Cardiac muscle cell (in vitro differentiated cells and primary cell): Measurements from ENCODE around the gene MRGPRD. TPM values are rescaled to one million over a fixed set of nuclear protein-coding genes. Genes with fewer than 3 reads are reported as not detected.

Experiments used
- DNase-seq, 2 donors: peaks; one replicate each; pipeline versions ENCODE4 v3.0.0 to v3.0.0-alpha.2; 2010 to 2017; ENCODE audit warnings: low read depth in 1 of 2, low spot score in 1 of 2
- H3K27ac ChIP-seq: fragments of 200-600 bp; sonication (generic); 2 replicates; pipeline ENCODE4 v1.5.1; 2016
- H3K27me3 ChIP-seq: fragments of 200-600 bp; sonication (generic); 2 replicates; pipeline ENCODE4 v1.6.0; 2016; ENCODE audit warnings: control low read depth
- H3K36me3 ChIP-seq: fragments of 200-600 bp; sonication (generic); 2 replicates; pipeline ENCODE4 v1.5.1; 2016; ENCODE audit warnings: control low read depth
- H3K4me1 ChIP-seq: fragments of 200-600 bp; sonication (generic); 2 replicates; pipeline ENCODE4 v1.8.1; 2017; ENCODE audit warnings: low read depth, mild to moderate bottlenecking, mixed run types
- H3K4me3 ChIP-seq: fragments of 200-600 bp; sonication (generic); 2 replicates; pipeline ENCODE4 v1.5.1; 2016; ENCODE audit warnings: mild to moderate bottlenecking
- H3K9me3 ChIP-seq: fragments of 200-600 bp; sonication (generic); 2 replicates; pipeline ENCODE4 v1.5.1; 2017; ENCODE audit warnings: low read depth, mild to moderate bottlenecking, control low read depth
- CTCF ChIP-seq: IDR thresholded peaks from 2 replicates; pipeline ENCODE4 v1.5.1; 2012; ENCODE audit warnings: low read depth, mild to moderate bottlenecking, low read length
- polyA plus RNA-seq: library from polyadenylated mRNA; unstranded; fragments of >200 nt; fragmentation: Nextera tagmentation; extraction: Ambion mirVana; gene quantifications from 2 replicates; pipeline ENCODE4 v1.2.1, GENCODE V29; 2016
- total RNA-seq: library from RNA; depleted of rRNA; stranded (reverse); fragments of >200 nt; gene quantifications from 2 replicates; pipeline ENCODE4 v1.2.3, GENCODE V29; 2016

MRGPRD gene
- total and polyA plus RNA-seq, 2 experiments from 2014 or later, result not detected

GRCh38 chr11:68962527-68963250, 18.1 kb downstream of the MRGPRD start:
- no peak for TF ChIP-seq CTCF
- no peaks in the 10 kb centered on the region for H3K4me1 ChIP-seq
- H3K27me3 ChIP-seq, result no peaks in the 10 kb centered on the region
- no peak overlapping the region for H3K4me3 ChIP-seq
- no peak overlapping the region for H3K27ac ChIP-seq
- no peak for DNase-seq
- no peaks in the 10 kb centered on the region for H3K36me3 ChIP-seq
- no peaks in the 10 kb centered on the region for H3K9me3 ChIP-seq

GRCh38 chr11:68961245-68961644, 19.5 kb downstream of the MRGPRD start:
- peaks cover 5% of the 10 kb centered on the region for H3K4me1 ChIP-seq
- H3K27me3 ChIP-seq, result no peaks in the 10 kb centered on the region
- no peak for TF ChIP-seq CTCF
- no peaks in the 10 kb centered on the region for H3K9me3 ChIP-seq
- H3K27ac ChIP-seq, result no peak overlapping the region
- no peaks in the 10 kb centered on the region for H3K36me3 ChIP-seq
- DNase-seq, result no peak
- no peak overlapping the region for H3K4me3 ChIP-seq

DNA sequence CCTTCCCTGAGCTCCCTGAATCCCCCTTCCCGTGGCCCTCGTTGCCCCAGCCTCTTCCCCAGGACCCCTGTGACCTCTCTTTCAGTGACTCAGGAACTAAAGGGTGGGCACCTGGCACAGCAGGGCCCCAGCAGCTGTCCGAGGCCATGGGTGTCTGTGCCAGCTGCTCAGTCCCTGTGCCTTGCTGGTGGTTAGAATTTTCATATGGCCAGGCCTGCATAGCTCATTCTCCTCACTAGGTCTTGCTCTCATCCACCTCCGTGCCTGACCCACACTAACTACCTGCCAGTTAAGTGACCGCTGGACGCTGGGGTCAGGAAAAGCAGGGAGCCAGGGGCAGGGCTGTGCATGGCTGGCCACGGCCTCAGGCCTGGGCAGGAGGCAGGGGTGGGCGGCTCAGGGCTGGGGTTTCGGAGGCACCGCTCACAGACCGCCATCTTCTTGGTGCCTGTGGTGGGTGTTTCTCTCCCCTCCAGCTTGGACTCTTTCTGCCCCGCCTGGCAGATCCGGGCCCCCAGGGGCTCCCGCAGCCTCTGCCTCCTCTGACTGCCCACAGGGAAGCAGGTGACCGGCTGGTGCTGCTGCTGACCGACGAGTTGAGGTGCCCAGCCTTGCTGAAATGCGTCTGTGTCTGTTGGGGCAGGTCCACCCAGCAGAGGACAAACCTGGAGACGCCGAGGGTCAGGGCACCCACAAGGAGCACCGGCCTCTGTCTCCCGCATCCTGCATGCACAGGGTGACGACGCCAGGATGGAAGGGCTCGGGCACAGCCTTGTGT, 20.3 kb downstream of the MRGPRD start:
- no peaks in the 10 kb centered on the region for H3K9me3 ChIP-seq
- no peaks in the 10 kb centered on the region for H3K36me3 ChIP-seq
- H3K4me3 ChIP-seq, result no peak overlapping the region
- H3K27me3 ChIP-seq, result no peaks in the 10 kb centered on the region
- peaks cover 6% of the 10 kb centered on the region for H3K4me1 ChIP-seq
- DNase-seq, result no peak
- no peak for TF ChIP-seq CTCF
- H3K27ac ChIP-seq, result no peak overlapping the region

GRCh38 chr11:68959465-68960293, 21.1 kb downstream of the MRGPRD start:
- no peaks in the 10 kb centered on the region for H3K27me3 ChIP-seq
- peaks cover 6% of the 10 kb centered on the region for H3K4me1 ChIP-seq
- DNase-seq, result no peak
- H3K27ac ChIP-seq, result no peak overlapping the region
- H3K4me3 ChIP-seq, result no peak overlapping the region
- no peaks in the 10 kb centered on the region for H3K36me3 ChIP-seq
- no peaks in the 10 kb centered on the region for H3K9me3 ChIP-seq
- TF ChIP-seq CTCF, result no peak

DNA sequence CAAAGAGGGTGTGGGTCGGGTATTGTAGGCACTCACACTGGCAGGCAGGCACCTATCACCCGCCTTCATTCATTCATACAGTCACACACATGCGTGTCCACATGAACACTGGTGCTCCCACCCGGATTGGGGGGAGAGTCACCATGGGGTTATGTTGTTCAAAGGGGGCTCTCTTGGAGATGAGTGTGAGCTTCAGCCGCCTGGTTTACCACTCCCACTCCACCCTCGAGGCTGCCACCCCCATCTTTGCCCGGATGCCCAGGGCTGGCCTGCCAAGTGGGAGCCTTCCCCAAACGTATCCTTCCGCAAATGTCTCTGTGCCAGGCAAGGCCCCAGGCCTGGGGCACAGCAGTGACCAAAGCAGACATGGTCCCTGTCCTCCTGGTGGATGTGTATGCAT, 22.6 kb downstream of the MRGPRD start:
- H3K4me1 ChIP-seq, result peaks cover 6% of the 10 kb centered on the region
- H3K36me3 ChIP-seq, result no peaks in the 10 kb centered on the region
- no peaks in the 10 kb centered on the region for H3K27me3 ChIP-seq
- no peak for DNase-seq
- no peak overlapping the region for H3K4me3 ChIP-seq
- H3K27ac ChIP-seq, result no peak overlapping the region
- H3K9me3 ChIP-seq, result no peaks in the 10 kb centered on the region
- TF ChIP-seq CTCF, result no peak
